Stimulated activated CD8-positive, alpha-beta memory T cell treated with anti-CD3 and anti-CD28 coated beads, Interleukin-2, amount 100 ng/mL, for 48 hours (primary cell): ENCODE results near the gene DGKQ.
"Not testable (repeated sequence)": the region's sequence is repeated elsewhere in the genome, so short reads cannot be mapped to it uniquely, and the experiment has no call there.

Experiments used
- DNase-seq, 2 donors: peaks; one replicate each; pipeline ENCODE4 v3.0.0-alpha.2; 2020; ENCODE audit warnings: low read depth in 2 of 2

Gene DGKQ

GRCh38 chr4:925171-925570 is 48.2 kb downstream of the DGKQ start:
- no peak for DNase-seq

GRCh38 chr4:924107-925096 is 49.0 kb downstream of the DGKQ start:
- peak in 1 of 2 donors; percentile 30 for DNase-seq

- no peak for DNase-seq
Measured at GRCh38 chr4:921830-922331, 51.5 kb downstream of the DGKQ start.

- not testable (repeated sequence) for DNase-seq
Measured at GRCh38 chr4:919004-919680, 54.2 kb downstream of the DGKQ start.

- DNase-seq, result not testable (repeated sequence)
Measured at GRCh38 chr4:918591-918990, 54.8 kb downstream of the DGKQ start.

- DNase-seq, result no peak
Measured at GRCh38 chr4:917992-918391, 55.4 kb downstream of the DGKQ start.

GRCh38 chr4:917466-917865 is 55.9 kb downstream of the DGKQ start:
- DNase-seq, result no peak

- no peak for DNase-seq
Measured at GRCh38 chr4:915595-915994, 57.8 kb downstream of the DGKQ start.

GRCh38 chr4:915041-915474 is 58.3 kb downstream of the DGKQ start:
- DNase-seq, result no peak

GRCh38 chr4:914531-914930 is 58.8 kb downstream of the DGKQ start:
- no peak for DNase-seq

- DNase-seq, result no peak
Measured at GRCh38 chr4:913280-913618, 60.1 kb downstream of the DGKQ start.

- no peak for DNase-seq
Measured at GRCh38 chr4:912548-913279, 60.7 kb downstream of the DGKQ start.

GRCh38 chr4:911871-912490 is 61.4 kb downstream of the DGKQ start:
- no peak for DNase-seq

- no peak for DNase-seq
Measured at GRCh38 chr4:911221-911751, 62.1 kb downstream of the DGKQ start.

GRCh38 chr4:910366-911091 is 62.8 kb downstream of the DGKQ start:
- no peak for DNase-seq

GRCh38 chr4:909821-910220 is 63.5 kb downstream of the DGKQ start:
- DNase-seq, result no peak

- DNase-seq, result no peak
Measured at GRCh38 chr4:909131-909571, 64.2 kb downstream of the DGKQ start.
